Activated CD4-positive, CD25-positive, alpha-beta regulatory T cell treated with anti-CD3 and anti-CD28 coated beads, Interleukin-2, amount 50 U/mL, for 72 hours (primary cell): ENCODE results near the gene GPATCH8.
"Not testable (repeated sequence)": the region's sequence is repeated elsewhere in the genome, so short reads cannot be mapped to it uniquely, and the experiment has no call there.

Experiments used
- DNase-seq: peaks from one replicate; pipeline ENCODE4 v3.0.0; 2021

GPATCH8 gene

GRCh38 chr17:44372036-44372435 lies 131.2 kb downstream of the GPATCH8 start:
- no peak for DNase-seq

GRCh38 chr17:44369414-44370023 lies 133.7 kb downstream of the GPATCH8 start:
- not testable (repeated sequence) for DNase-seq

GRCh38 chr17:44368391-44369243 lies 134.6 kb downstream of the GPATCH8 start:
- DNase-seq: not testable (repeated sequence)

GRCh38 chr17:44367231-44367979 lies 135.8 kb downstream of the GPATCH8 start:
- DNase-seq: no peak

GRCh38 chr17:44365051-44365450 lies 138.2 kb downstream of the GPATCH8 start:
- not testable (repeated sequence) for DNase-seq

- peak; percentile 77 for DNase-seq
Observed at GRCh38 chr17:44363613-44364159, 139.5 kb downstream of the GPATCH8 start, which contains the start of gene FAM171A2. Gene FAM171A2 (minus strand): TSS chr17:44363853. CDS start chr17:44363714, 139 bp downstream.

GRCh38 chr17:44362949-44363612 lies 140.1 kb downstream of the GPATCH8 start:
- DNase-seq: no peak

- DNase-seq: no peak
Observed at GRCh38 chr17:44362459-44362948, 140.7 kb downstream of the GPATCH8 start.

- DNase-seq: no peak
Observed at GRCh38 chr17:44361292-44362260, 141.6 kb downstream of the GPATCH8 start.

- DNase-seq: no peak
Observed at GRCh38 chr17:44360826-44361225, 142.4 kb downstream of the GPATCH8 start.

- no peak for DNase-seq
Observed at GRCh38 chr17:44360144-44360533, 143.1 kb downstream of the GPATCH8 start.

GRCh38 chr17:44359458-44360143 lies 143.6 kb downstream of the GPATCH8 start:
- no peak for DNase-seq

GRCh38 chr17:44359006-44359405 lies 144.2 kb downstream of the GPATCH8 start:
- DNase-seq: no peak

GRCh38 chr17:44358066-44358465 lies 145.1 kb downstream of the GPATCH8 start:
- no peak for DNase-seq

GRCh38 chr17:44356241-44356640 lies 147.0 kb downstream of the GPATCH8 start:
- no peak for DNase-seq

GRCh38 chr17:44355642-44356099 lies 147.5 kb downstream of the GPATCH8 start:
- no peak for DNase-seq

- DNase-seq: peak; percentile 67
Observed at GRCh38 chr17:44354582-44355561, 148.3 kb downstream of the GPATCH8 start.

- no peak for DNase-seq
Observed at GRCh38 chr17:44353672-44354331, 149.4 kb downstream of the GPATCH8 start.
